Keratinocyte (primary cell): ENCODE data around the gene EPHA10.

Experiments used
- CTCF ChIP-seq, 3 experiments: IDR thresholded peaks in 1 of 3; conservative IDR thresholded peaks in 1 of 3; optimal IDR thresholded peaks in 1 of 3; 2 replicates in 2 of 3; 3 replicates in 1 of 3; pipeline versions ENCODE3 to v1.5.1; 2011; ENCODE audit warnings: low read length in 3 of 3, mild to moderate bottlenecking in 3 of 3, moderate library complexity in 2 of 3, control low read depth in 1 of 3, inconsistent platforms in 1 of 3; ENCODE audit not compliant: insufficient read depth in 2 of 3; ENCODE audit errors: extremely low read depth in 1 of 3
- EZH2 ChIP-seq: IDR thresholded peaks from one replicate; pipeline ENCODE4 v1.6.1; 2012; ENCODE audit warnings: inconsistent platforms, mild to moderate bottlenecking, low read length, moderate library complexity

DNA sequence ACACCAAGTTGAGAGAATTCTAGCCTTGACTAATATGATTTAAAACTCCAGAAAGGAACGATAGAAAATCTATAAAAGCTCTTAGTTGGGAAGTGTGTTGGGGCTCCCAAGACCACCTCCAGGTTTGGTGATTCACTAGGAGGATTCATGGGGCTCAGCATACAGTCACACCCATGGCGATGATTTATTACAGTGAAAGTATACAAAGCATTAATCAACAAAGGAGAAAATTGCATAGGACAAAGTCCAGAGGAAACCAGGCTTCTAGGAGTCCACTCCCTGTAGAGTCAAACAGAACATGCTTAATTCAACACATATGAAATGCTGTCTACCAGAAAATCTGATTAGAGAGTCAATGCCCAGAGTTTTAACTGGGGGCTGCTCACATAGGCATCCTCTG lies 67.8 kb downstream of the EPHA10 start:
- TF ChIP-seq CTCF (optimal IDR thresholded peaks at IDR 0.05 in 1 of 3, IDR thresholded peaks at IDR 0.05 in 1 of 3, conservative IDR thresholded peaks at IDR 0.05 in 1 of 3; ENCODE audit: extremely low read depth in 1 of 3, insufficient read depth in 2 of 3, low read length in 3 of 3) (no peak), EZH2 (no peak)
